Trophoblast cell (in vitro differentiated cells and primary cell): Measurements from ENCODE around the gene CADPS.

Experiments used
- DNase-seq, 2 donors: peaks; one replicate each; pipeline ENCODE4 v3.0.0-alpha.2; 2016
- H2AFZ ChIP-seq: 2 replicates; pipeline ENCODE4 v1.6.1; 2013; ENCODE audit warnings: low read length, moderate library complexity, mild to moderate bottlenecking; ENCODE audit not compliant: insufficient read depth, poor library complexity
- H2AK5ac ChIP-seq: 2 replicates; pipeline ENCODE4 v1.6.1; 2013; ENCODE audit warnings: mild to moderate bottlenecking, low read length
- H2BK120ac ChIP-seq: 2 replicates; pipeline ENCODE4 v1.6.1; 2013; ENCODE audit warnings: low read length, mild to moderate bottlenecking, moderate library complexity; ENCODE audit not compliant: insufficient read depth, poor library complexity
- H2BK12ac ChIP-seq: 2 replicates; pipeline ENCODE4 v1.6.1; 2013; ENCODE audit warnings: mild to moderate bottlenecking, low read length, moderate library complexity
- H2BK5ac ChIP-seq: 2 replicates; pipeline ENCODE4 v1.6.1; 2013; ENCODE audit warnings: low read length, low read depth, moderate library complexity, mild to moderate bottlenecking; ENCODE audit not compliant: poor library complexity
- H3K14ac ChIP-seq: 2 replicates; pipeline ENCODE4 v1.6.1; 2013; ENCODE audit warnings: mild to moderate bottlenecking, low read length
- H3K18ac ChIP-seq: 2 replicates; pipeline ENCODE4 v1.6.1; 2013; ENCODE audit warnings: mild to moderate bottlenecking, low read length
- H3K23ac ChIP-seq: 2 replicates; pipeline ENCODE4 v1.6.1; 2013; ENCODE audit warnings: low read length
- H3K27ac ChIP-seq: 2 replicates; pipeline ENCODE4 v1.5.1; 2013; ENCODE audit warnings: low read depth, mild to moderate bottlenecking, inconsistent platforms, low read length, moderate library complexity
- H3K27me3 ChIP-seq: 2 replicates; pipeline ENCODE4 v1.6.1; 2013; ENCODE audit warnings: inconsistent platforms, mild to moderate bottlenecking, low read length, moderate library complexity; ENCODE audit not compliant: insufficient read depth
- H3K36me3 ChIP-seq, 2 experiments: 1 replicate in 1 of 2; 2 replicates in 1 of 2; pipeline ENCODE4 v1.6.1; 2013; ENCODE audit warnings: low read length in 2 of 2, mild to moderate bottlenecking in 2 of 2, moderate library complexity in 1 of 2; ENCODE audit not compliant: insufficient read depth in 2 of 2, control insufficient read depth in 1 of 2
- H3K4ac ChIP-seq: 2 replicates; pipeline ENCODE4 v1.6.1; 2013; ENCODE audit warnings: low read depth, mild to moderate bottlenecking, low read length, moderate library complexity
- H3K4me1 ChIP-seq, 2 experiments: 1 replicate in 1 of 2; 2 replicates in 1 of 2; pipeline ENCODE4 v1.6.1; 2013; ENCODE audit warnings: low read length in 2 of 2, mild to moderate bottlenecking in 2 of 2, moderate library complexity in 1 of 2; ENCODE audit not compliant: insufficient read depth in 2 of 2, control insufficient read depth in 1 of 2
- H3K4me2 ChIP-seq: 2 replicates; pipeline ENCODE4 v1.6.1; 2013; ENCODE audit warnings: inconsistent platforms, mild to moderate bottlenecking, low read length, moderate library complexity
- H3K4me3 ChIP-seq: 2 replicates; pipeline ENCODE4 v1.5.1; 2013; ENCODE audit warnings: mild to moderate bottlenecking, low read depth, low read length, inconsistent platforms
- H3K79me1 ChIP-seq: one replicate; pipeline ENCODE4 v1.6.1; 2013; ENCODE audit warnings: low read length
- H3K79me2 ChIP-seq: 2 replicates; pipeline ENCODE4 v1.6.1; 2013; ENCODE audit warnings: low read length, mild to moderate bottlenecking; ENCODE audit not compliant: control insufficient read depth, insufficient read depth, poor library complexity
- H3K9ac ChIP-seq: 2 replicates; pipeline ENCODE4 v1.6.1; 2013; ENCODE audit warnings: mild to moderate bottlenecking, low read length
- H3K9me3 ChIP-seq: 2 replicates; pipeline ENCODE4 v1.6.1; 2013; ENCODE audit warnings: low read depth, mild to moderate bottlenecking, control low read depth, inconsistent platforms, low read length; ENCODE audit not compliant: insufficient read depth
- H4K12ac ChIP-seq: 2 replicates; pipeline ENCODE4 v1.6.1; 2013; ENCODE audit warnings: low read depth, mild to moderate bottlenecking, low read length, moderate library complexity
- H4K8ac ChIP-seq: 2 replicates; pipeline ENCODE4 v1.6.1; 2013; ENCODE audit warnings: low read depth, mild to moderate bottlenecking, low read length, moderate library complexity
- H4K91ac ChIP-seq: one replicate; pipeline ENCODE4 v1.6.1; 2013; ENCODE audit warnings: low read depth, mild to moderate bottlenecking, low read length, moderate library complexity
- WGBS: extraction: QIAGEN DNeasy Blood & Tissue Kit; methylation state at CpG from one replicate; pipeline ENCODE4 v1.1.7; 2013; ENCODE audit warnings: missing lambda C conversion rate; ENCODE audit not compliant: insufficient read length, insufficient coverage; ENCODE audit errors: extremely low coverage; 5-methylcytosine and 5-hydroxymethylcytosine counted together

Gene CADPS

GRCh38 chr3:62376454-62376720 is 498.8 kb downstream of the CADPS start:
- no peak overlapping the region for H3K23ac ChIP-seq
- H2BK5ac ChIP-seq, result no peak overlapping the region
- no peaks in the 10 kb centered on the region for H3K36me3 ChIP-seq
- DNase-seq, result no peak
- H2AFZ ChIP-seq, result no peak overlapping the region
- H4K8ac ChIP-seq, result no peak overlapping the region
- H3K4me3 ChIP-seq, result no peak overlapping the region
- H3K9ac ChIP-seq, result no peak overlapping the region
- H3K14ac ChIP-seq, result no peak overlapping the region
- H3K79me1 ChIP-seq, result no peaks in the 10 kb centered on the region
- no peaks in the 10 kb centered on the region for H3K79me2 ChIP-seq
- H3K9me3 ChIP-seq, result peaks cover 5% of the 10 kb centered on the region
- H3K4me1 ChIP-seq, result peaks cover 4 to 9% of the 10 kb centered on the region in 2 experiments
- no peak overlapping the region for H3K4me2 ChIP-seq
- no peak overlapping the region for H2BK120ac ChIP-seq
- no peak overlapping the region for H4K91ac ChIP-seq
- H3K27ac ChIP-seq, result no peak overlapping the region
- no peak overlapping the region for H4K12ac ChIP-seq
- H3K18ac ChIP-seq, result no peak overlapping the region
- no peak overlapping the region for H2BK12ac ChIP-seq
- no CpG with 5 or more reads among the region's 3 CpGs for WGBS
- no peak overlapping the region for H2AK5ac ChIP-seq
- no peak overlapping the region for H3K4ac ChIP-seq
- peaks cover 93% of the 10 kb centered on the region for H3K27me3 ChIP-seq

- no peak overlapping the region for H2BK12ac ChIP-seq
- H2AK5ac ChIP-seq, result no peak overlapping the region
- H3K18ac ChIP-seq, result no peak overlapping the region
- no peak overlapping the region for H3K4ac ChIP-seq
- H3K27me3 ChIP-seq, result peaks cover 93% of the 10 kb centered on the region
- H3K23ac ChIP-seq, result no peak overlapping the region
- WGBS, result no CpG with 5 or more reads among the region's 14 CpGs
- H4K12ac ChIP-seq, result no peak overlapping the region
- H4K8ac ChIP-seq, result no peak overlapping the region
- H3K27ac ChIP-seq, result no peak overlapping the region
- no peaks in the 10 kb centered on the region for H3K79me1 ChIP-seq
- H2BK5ac ChIP-seq, result no peak overlapping the region
- H2AFZ ChIP-seq, result no peak overlapping the region
- no peak overlapping the region for H3K4me3 ChIP-seq
- peaks cover 4% of the 10 kb centered on the region for H3K9me3 ChIP-seq
- no peaks in the 10 kb centered on the region for H3K36me3 ChIP-seq
- no peak overlapping the region for H2BK120ac ChIP-seq
- H3K14ac ChIP-seq, result no peak overlapping the region
- H3K4me2 ChIP-seq, result no peak overlapping the region
- no peaks in the 10 kb centered on the region for H3K79me2 ChIP-seq
- H4K91ac ChIP-seq, result no peak overlapping the region
- H3K9ac ChIP-seq, result no peak overlapping the region
- DNase-seq, result no peak
- H3K4me1 ChIP-seq, result peaks cover 4 to 9% of the 10 kb centered on the region in 2 experiments
These were observed 499.4 kb downstream of the CADPS start for GRCh38 chr3:62375655-62376453.

- Histone ChIP-seq H2BK5ac (no peak overlapping the region), H4K12ac (no peak overlapping the region), H3K4ac (no peak overlapping the region), H4K91ac (no peak overlapping the region), H3K79me2 (no peaks in the 10 kb centered on the region), H2AK5ac (no peak overlapping the region), H3K4me3 (no peak overlapping the region), H4K8ac (no peak overlapping the region), H2BK12ac (no peak overlapping the region), H3K27ac (no peak overlapping the region), H3K27me3 (peaks cover 96% of the 10 kb centered on the region), H2BK120ac (no peak overlapping the region), H3K9me3 (peaks cover 3% of the 10 kb centered on the region), H3K4me2 (no peak overlapping the region), H3K14ac (no peak overlapping the region), H3K36me3 (no peaks in the 10 kb centered on the region), H3K79me1 (no peaks in the 10 kb centered on the region), H3K9ac (no peak overlapping the region), H3K18ac (no peak overlapping the region), H3K4me1 (peaks cover 4 to 9% of the 10 kb centered on the region in 2 experiments), H2AFZ (no peak overlapping the region), H3K23ac (no peak overlapping the region)
- WGBS, result no CpG with 5 or more reads among the region's 30 CpGs
- no peak for DNase-seq
These were observed 500.6 kb downstream of the CADPS start for GRCh38 chr3:62374341-62375218.

GRCh38 chr3:62373714-62374333 is 501.4 kb downstream of the CADPS start:
- no peak overlapping the region for H3K14ac ChIP-seq
- H4K8ac ChIP-seq, result no peak overlapping the region
- no peaks in the 10 kb centered on the region for H3K79me1 ChIP-seq
- H3K23ac ChIP-seq, result no peak overlapping the region
- no peak overlapping the region for H3K4ac ChIP-seq
- WGBS, result no CpG with 5 or more reads among the region's 47 CpGs
- H3K4me3 ChIP-seq, result no peak overlapping the region
- no peak overlapping the region for H2BK12ac ChIP-seq
- H3K27me3 ChIP-seq, result peaks cover 96% of the 10 kb centered on the region
- H2BK5ac ChIP-seq, result no peak overlapping the region
- no peaks in the 10 kb centered on the region for H3K79me2 ChIP-seq
- no peak overlapping the region for H3K4me2 ChIP-seq
- DNase-seq, result no peak
- H3K4me1 ChIP-seq, result peaks cover 9% of the 10 kb centered on the region in 2 experiments
- no peak overlapping the region for H3K9ac ChIP-seq
- H3K18ac ChIP-seq, result no peak overlapping the region
- no peak overlapping the region for H3K27ac ChIP-seq
- no peak overlapping the region for H2AK5ac ChIP-seq
- H4K91ac ChIP-seq, result no peak overlapping the region
- no peaks in the 10 kb centered on the region for H3K36me3 ChIP-seq
- no peak overlapping the region for H2BK120ac ChIP-seq
- H2AFZ ChIP-seq, result no peak overlapping the region
- H4K12ac ChIP-seq, result no peak overlapping the region
- H3K9me3 ChIP-seq, result peaks cover 3% of the 10 kb centered on the region
